ENCODE results near the gene CDIPT. TPM values are rescaled to one million over a fixed set of nuclear protein-coding genes. Genes with fewer than 3 reads are reported as not detected.

Gene CDIPT
- total and polyA plus RNA-seq, 2 of the 13 experiments (the other 11 are each of a cell fraction or from before 2014, with no cell fraction given) = 54.9 to 97.5 TPM

DNA sequence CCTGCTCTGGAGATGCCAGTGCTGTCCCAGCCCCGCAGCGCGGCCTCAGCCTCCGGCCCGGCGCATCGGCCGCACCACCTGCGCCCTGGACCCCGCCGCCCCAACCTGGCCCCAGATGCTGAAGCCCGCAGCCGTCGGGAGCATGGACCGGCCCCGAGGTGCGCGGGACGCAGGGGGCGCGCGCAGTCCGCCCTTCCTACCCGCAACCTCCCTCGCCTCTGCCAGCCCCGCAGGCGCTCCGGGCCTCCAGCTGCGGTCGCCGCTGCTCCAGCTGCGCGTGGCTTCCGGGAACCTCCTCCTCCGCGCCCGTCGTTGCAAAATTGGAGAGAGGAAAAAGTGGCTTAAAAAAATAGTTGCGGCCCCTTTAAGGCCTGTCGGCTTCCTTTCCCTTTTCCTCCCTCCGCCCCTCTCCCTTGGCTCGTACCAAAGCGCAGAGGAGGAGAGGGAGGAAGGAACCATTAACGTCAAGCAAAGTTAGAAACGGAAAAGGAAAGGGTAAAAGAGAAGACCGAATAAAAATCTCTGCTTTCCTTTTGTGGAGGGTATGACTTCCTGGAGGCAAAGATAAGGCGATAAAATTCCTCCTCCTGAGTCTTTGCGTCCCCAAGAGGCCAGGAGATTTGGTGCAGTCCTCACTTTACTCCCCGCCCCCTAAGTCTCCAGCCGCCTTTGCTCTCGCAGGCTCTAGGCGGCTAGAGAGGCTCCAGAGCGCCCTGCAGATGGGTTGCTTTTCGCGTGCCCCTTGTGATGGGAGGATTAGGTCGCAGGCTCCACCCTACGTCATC is at the start of gene CDIPT (continued):
- TF ChIP-seq ZNF276 (CRISPR knock-in tag; IDR thresholded peaks at IDR 0.05; ENCODE audit: low read depth) (no peak), HNRNPK (IDR thresholded peaks at IDR 0.05; ENCODE audit: low read depth, low read length, poor library complexity, severe bottlenecking) (peak; percentile 55), POLR2AphosphoS2 (IDR thresholded peaks at IDR 0.05; ENCODE audit: low read depth, low read length) (no peak), ZNF331 (CRISPR knock-in tag; IDR thresholded peaks at IDR 0.05) (peak; percentile 91), AKAP8 (CRISPR knock-in tag; IDR thresholded peaks at IDR 0.05) (peak; percentile 78; the same call in 1 of the 2 replicates), FOXK1 (CRISPR knock-in tag; IDR thresholded peaks at IDR 0.05; ENCODE audit: borderline replicate concordance, low read depth) (no peak; the same call in 1 of the 2 replicates), TFDP2 (CRISPR knock-in tag; IDR thresholded peaks at IDR 0.05) (peak; percentile 76)

DNA sequence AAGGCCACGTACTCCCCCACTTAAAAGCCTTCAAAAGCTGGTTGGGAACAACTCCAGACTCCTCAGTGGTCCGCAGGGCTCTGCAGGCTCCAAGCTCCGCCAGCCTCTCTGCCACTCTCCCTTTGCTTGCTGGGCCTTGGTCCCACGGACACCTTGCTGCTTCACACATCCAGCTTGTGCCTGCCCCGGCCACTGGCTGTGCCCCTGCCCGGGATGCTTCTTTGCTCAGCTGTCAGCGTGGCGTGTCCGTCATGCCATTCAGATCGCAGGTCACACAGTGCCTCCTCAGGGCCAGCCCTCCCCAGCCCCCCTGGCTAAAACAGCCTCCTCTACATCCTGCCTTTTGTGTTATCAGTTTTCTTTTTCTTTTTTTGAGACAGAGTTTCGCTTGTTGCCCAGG is 49.1 kb upstream of the CDIPT start:
- H3K79me2 ChIP-seq (ENCODE audit: insufficient read depth, low read length) = no peaks in the 10 kb centered on the region
- no peak for DNase-seq (ENCODE audit: low spot score)
- POLR2A ChIA-PET = interaction anchor here (1.3 to 6.2 kb wide), 2 partner anchors 11 to 14 kb away, joined by 7 to 49 read pairs; partner anchors contain the start of genes ASPHD1, KCTD13 and SEZ6L2
- 94% methylated on average over 10 of the region's 11 CpGs for WGBS (ENCODE audit: low lambda C conversion rate)
- TF ChIP-seq ZNF552 (CRISPR knock-in tag; IDR thresholded peaks at IDR 0.05; ENCODE audit: borderline replicate concordance) = 0 out of 2 replicates have a peak, but pooled peaks have one; percentile 32
- TF ChIP-seq, protein P1, sequence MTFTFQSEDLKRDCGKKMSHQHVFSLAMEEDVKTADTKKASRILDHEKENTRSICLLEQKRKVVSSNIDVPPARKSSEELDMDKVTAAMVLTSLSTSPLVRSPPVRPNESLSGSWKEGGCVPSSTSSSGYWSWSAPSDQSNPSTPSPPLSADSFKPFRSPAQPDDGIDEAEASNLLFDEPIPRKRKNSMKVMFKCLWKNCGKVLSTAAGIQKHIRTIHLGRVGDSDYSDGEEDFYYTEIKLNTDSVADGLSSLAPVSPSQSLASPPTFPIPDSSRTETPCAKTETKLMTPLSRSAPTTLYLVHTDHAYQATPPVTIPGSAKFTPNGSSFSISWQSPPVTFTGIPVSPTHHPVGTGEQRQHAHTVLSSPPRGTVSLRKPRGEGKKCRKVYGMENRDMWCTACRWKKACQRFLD (CRISPR knock-in tag; IDR thresholded peaks at IDR 0.05; ENCODE audit: borderline replicate concordance) = no peak
- peak; percentile 35; the same call in 1 of the 2 replicates for TF ChIP-seq ZNF280B (CRISPR knock-in tag; IDR thresholded peaks at IDR 0.05; ENCODE audit: borderline replicate concordance)
- peak; percentile 93 for TF ChIP-seq AGO2 (optimal IDR thresholded peaks at IDR 0.05; ENCODE audit: low read depth, low read length)
- no peak overlapping the region for H3K27ac ChIP-seq (ENCODE audit: extremely low read length, insufficient read depth, low read length)
- H3K36me3 ChIP-seq (replicated peaks in 1 of 2; ENCODE audit: control insufficient read depth in 1 of 2, insufficient read depth in 2 of 2, low read length in 2 of 2) = no peaks in the 10 kb centered on the region; a peak in 2 of 5 replicates
- no peak overlapping the region for H3K4me3 ChIP-seq (replicated peaks in 1 of 3; ENCODE audit: insufficient read depth in 1 of 3, low read depth in 2 of 3, low read length in 3 of 3)
- H3K4me2 ChIP-seq (ENCODE audit: low read depth, low read length) = no peak overlapping the region
- peak; percentile 19 for ATAC-seq
- no TSS peak for BruUV-seq (replicated peaks)
- FAIRE-seq = no peak
- no peaks in the 10 kb centered on the region for H3K9me3 ChIP-seq (ENCODE audit: low read length)
- CTCF ChIA-PET (ENCODE audit: low intra/inter-chr PET ratio, low total read pairs) = no interaction called here
- H4K20me1 ChIP-seq (ENCODE audit: insufficient read depth, low read length) = no peaks in the 10 kb centered on the region
- intact Hi-C loops (cut with micrococcal nuclease; ENCODE audit: unreplicated experiment) (no loop called here), in situ Hi-C loops (cut with HindIII; ENCODE audit: extremely low pct_ligation_motif_present, low pct_unique_long_range_greater_than_20kb) (no loop called here)
- H3K9ac ChIP-seq (ENCODE audit: insufficient read depth, low read depth, low read length) = no peak overlapping the region
- peaks cover 19% of the 10 kb centered on the region for H3K4me1 ChIP-seq (ENCODE audit: insufficient read depth, low read length)
- no peaks in the 10 kb centered on the region for H3K27me3 ChIP-seq (ENCODE audit: control insufficient read depth in 1 of 2, insufficient read depth in 2 of 2, low read length in 2 of 2)
- no peak overlapping the region for H2AFZ ChIP-seq (ENCODE audit: low read length)
